WTC11 (cell line): ENCODE results near the gene CTAGE6.
"Not testable (repeated sequence)": the region's sequence is repeated elsewhere in the genome, so short reads cannot be mapped to it uniquely, and the experiment has no call there.

ENCODE experiments used
- ESRRA ChIP-seq: sonication (generic); formaldehyde crosslinking; IDR thresholded peaks from 2 replicates; pipeline ENCODE4 v1.8.1; 2022; ENCODE audit warnings: mild to moderate bottlenecking, missing genetic modification reagents, borderline replicate concordance
- FOXJ3 ChIP-seq: sonication (generic); formaldehyde crosslinking; IDR thresholded peaks from 2 replicates; pipeline ENCODE4 v1.9.0; 2021; ENCODE audit warnings: missing genetic modification reagents, mild to moderate bottlenecking, borderline replicate concordance
- FOXP4 ChIP-seq: sonication (generic); formaldehyde crosslinking; IDR thresholded peaks from 2 replicates; pipeline ENCODE4 v1.8.0; 2022; ENCODE audit warnings: mild to moderate bottlenecking, missing genetic modification reagents
- GABPB1 ChIP-seq: sonication (generic); formaldehyde crosslinking; IDR thresholded peaks from 2 replicates; pipeline ENCODE4 v1.8.1; 2023; ENCODE audit warnings: mild to moderate bottlenecking, missing genetic modification reagents
- HMGXB4 ChIP-seq: sonication (generic); formaldehyde crosslinking; IDR thresholded peaks from 2 replicates; pipeline ENCODE4 v1.8.1; 2023; ENCODE audit warnings: mild to moderate bottlenecking, moderate library complexity, missing genetic modification reagents
- JUN ChIP-seq: sonication (generic); formaldehyde crosslinking; IDR thresholded peaks from 2 replicates; pipeline ENCODE4 v1.8.0; 2023; ENCODE audit warnings: mild to moderate bottlenecking, missing genetic modification reagents
- NFE2L1 ChIP-seq: sonication (generic); formaldehyde crosslinking; IDR thresholded peaks from 2 replicates; pipeline ENCODE4 v1.8.1; 2023; ENCODE audit warnings: missing genetic modification reagents
- SMAD3 ChIP-seq: sonication (generic); formaldehyde crosslinking; IDR thresholded peaks from 2 replicates; pipeline ENCODE4 v1.8.0; 2022; ENCODE audit warnings: missing genetic modification reagents, mild to moderate bottlenecking, borderline replicate concordance
- SMAD4 ChIP-seq: sonication (generic); formaldehyde crosslinking; IDR thresholded peaks from 2 replicates; pipeline ENCODE4 v1.8.0; 2022; ENCODE audit warnings: mild to moderate bottlenecking, missing genetic modification reagents
- TP53 ChIP-seq: sonication (generic); formaldehyde crosslinking; IDR thresholded peaks from 2 replicates; pipeline ENCODE4 v1.8.1; 2023; ENCODE audit warnings: mild to moderate bottlenecking, missing genetic modification reagents
- ZNF317 ChIP-seq: sonication (generic); formaldehyde crosslinking; IDR thresholded peaks from 2 replicates; pipeline ENCODE4 v1.8.1; 2023; ENCODE audit warnings: low read depth, mild to moderate bottlenecking, moderate library complexity, missing genetic modification reagents, borderline replicate concordance
- ZSCAN18 ChIP-seq: fragments of 250-450 bp; sonication (Bioruptor Pico); IDR thresholded peaks from 2 replicates; pipeline ENCODE4 v2.1.2; 2022; ENCODE audit warnings: mild to moderate bottlenecking, moderate library complexity
- TF ChIP-seq, protein P1 (sequence below): fragments of 200-600 bp; IDR thresholded peaks from 2 replicates; pipeline ENCODE4 v1.8.0; 2022; ENCODE audit warnings: antibody characterized with exemption
- TF ChIP-seq, protein P2 (sequence below): sonication (generic); formaldehyde crosslinking; IDR thresholded peaks from 2 replicates; pipeline ENCODE4 v1.8.0; 2022; ENCODE audit warnings: mild to moderate bottlenecking, missing genetic modification reagents

DNA sequence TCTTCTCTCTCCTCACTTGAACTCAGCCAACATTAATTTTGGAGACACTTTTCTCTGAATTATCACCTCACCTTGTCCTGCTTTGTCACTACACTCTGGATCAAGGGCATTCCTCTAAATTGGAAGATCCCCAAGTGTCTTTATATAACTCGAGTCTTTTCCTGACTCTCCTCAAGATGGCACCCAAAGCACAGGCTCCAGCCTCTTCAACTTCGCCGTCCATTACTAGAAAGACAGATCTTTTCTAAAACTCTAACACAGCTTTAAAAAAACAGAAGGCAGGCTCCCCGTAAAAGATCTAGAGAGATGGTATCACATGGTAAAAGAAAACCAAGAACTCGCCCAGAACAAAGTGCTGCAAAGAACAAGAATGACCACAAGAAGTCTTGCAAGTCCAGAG is 8.2 kb upstream of the CTAGE6 start:
- TF ChIP-seq, protein P1, sequence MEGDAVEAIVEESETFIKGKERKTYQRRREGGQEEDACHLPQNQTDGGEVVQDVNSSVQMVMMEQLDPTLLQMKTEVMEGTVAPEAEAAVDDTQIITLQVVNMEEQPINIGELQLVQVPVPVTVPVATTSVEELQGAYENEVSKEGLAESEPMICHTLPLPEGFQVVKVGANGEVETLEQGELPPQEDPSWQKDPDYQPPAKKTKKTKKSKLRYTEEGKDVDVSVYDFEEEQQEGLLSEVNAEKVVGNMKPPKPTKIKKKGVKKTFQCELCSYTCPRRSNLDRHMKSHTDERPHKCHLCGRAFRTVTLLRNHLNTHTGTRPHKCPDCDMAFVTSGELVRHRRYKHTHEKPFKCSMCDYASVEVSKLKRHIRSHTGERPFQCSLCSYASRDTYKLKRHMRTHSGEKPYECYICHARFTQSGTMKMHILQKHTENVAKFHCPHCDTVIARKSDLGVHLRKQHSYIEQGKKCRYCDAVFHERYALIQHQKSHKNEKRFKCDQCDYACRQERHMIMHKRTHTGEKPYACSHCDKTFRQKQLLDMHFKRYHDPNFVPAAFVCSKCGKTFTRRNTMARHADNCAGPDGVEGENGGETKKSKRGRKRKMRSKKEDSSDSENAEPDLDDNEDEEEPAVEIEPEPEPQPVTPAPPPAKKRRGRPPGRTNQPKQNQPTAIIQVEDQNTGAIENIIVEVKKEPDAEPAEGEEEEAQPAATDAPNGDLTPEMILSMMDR: not testable (repeated sequence)
- TF ChIP-seq JUN (CRISPR knock-in tag); NFE2L1 (CRISPR knock-in tag); ESRRA; SMAD4; ZNF317 (CRISPR knock-in tag); HMGXB4 (CRISPR knock-in tag); FOXJ3 (CRISPR knock-in tag); TP53; ZSCAN18 (CRISPR knock-in tag); SMAD3; GABPB1 (CRISPR knock-in tag); FOXP4: not testable (repeated sequence)
- TF ChIP-seq, protein P2, sequence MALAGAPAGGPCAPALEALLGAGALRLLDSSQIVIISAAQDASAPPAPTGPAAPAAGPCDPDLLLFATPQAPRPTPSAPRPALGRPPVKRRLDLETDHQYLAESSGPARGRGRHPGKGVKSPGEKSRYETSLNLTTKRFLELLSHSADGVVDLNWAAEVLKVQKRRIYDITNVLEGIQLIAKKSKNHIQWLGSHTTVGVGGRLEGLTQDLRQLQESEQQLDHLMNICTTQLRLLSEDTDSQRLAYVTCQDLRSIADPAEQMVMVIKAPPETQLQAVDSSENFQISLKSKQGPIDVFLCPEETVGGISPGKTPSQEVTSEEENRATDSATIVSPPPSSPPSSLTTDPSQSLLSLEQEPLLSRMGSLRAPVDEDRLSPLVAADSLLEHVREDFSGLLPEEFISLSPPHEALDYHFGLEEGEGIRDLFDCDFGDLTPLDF: not testable (repeated sequence)
